ENCODE data around the gene STAG3.
"Not testable (repeated sequence)": the region's sequence is repeated elsewhere in the genome, so short reads cannot be mapped to it uniquely, and the experiment has no call there.

STAG3 gene

GRCh38 chr7:100246121-100246864 lies 68.6 kb downstream of the STAG3 start:
- DNase-seq (ENCODE audit: low spot score); FAIRE-seq: not testable (repeated sequence)

DNA sequence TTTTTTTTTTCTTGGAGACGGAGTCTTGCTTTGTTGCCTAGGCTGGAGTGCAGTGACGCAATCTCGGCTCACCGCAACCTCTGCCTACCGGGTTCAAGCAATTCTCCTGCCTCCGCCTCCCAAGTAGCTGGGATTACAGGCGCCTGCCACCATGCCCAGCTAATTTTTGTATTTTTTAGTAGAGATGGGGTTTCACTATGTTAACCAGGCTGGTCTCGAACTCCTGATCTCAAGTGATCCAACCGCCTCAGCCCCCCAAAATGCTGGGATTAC lies 69.1 kb downstream of the STAG3 start:
- not testable (repeated sequence) for FAIRE-seq; DNase-seq (ENCODE audit: low spot score)

DNA sequence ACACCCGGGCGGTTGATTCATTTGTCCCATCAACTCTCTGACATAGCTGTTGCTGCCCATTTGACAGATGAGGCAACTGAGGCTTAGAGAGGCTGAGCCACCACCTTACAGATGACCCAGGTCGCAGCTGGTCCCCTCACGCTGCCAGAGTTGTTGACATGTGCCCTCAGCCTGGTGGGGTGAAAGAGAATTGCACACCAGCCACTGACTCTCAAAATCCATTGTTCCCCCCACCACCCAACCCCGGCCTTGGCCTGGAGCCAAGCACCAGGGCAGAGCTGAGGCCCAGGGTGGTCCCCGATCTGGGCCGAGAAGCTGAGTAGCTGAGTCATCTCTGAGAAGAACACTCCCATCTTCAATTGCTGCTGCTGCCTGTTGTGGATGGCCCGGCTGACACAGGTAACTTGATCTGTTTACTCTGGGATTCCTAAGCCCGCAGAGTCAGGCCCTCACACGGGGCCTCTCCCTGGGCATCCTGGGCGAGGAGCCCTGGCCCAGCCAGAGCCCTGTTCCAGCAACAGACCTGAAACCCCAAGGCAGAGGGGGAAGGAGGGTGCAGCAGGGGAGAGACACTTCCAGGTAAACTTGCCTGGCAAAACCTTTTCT lies 69.5 kb downstream of the STAG3 start:
- DNase-seq (ENCODE audit: low spot score) (peak; percentile 70), FAIRE-seq (peak; percentile 24)

DNA sequence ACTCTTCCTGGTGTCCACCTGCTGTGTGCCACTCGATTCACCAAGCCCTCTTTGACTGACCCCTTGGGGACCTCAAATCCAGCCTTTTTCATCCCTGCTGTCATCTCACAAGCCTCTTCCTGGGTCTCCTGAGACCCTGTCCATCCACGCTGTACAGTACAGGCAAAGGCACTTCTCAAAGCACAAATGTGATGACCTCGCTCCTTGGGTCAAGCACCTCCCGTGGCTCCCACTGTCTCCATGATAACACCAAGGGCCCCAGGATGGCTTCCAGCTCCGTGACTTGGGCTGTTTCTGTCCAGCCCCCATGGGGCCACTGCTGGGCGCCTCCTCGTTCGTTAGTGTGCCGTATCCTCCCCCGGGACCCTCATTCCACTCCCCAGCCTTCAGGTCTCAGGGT lies 70.8 kb downstream of the STAG3 start:
- FAIRE-seq: no peak
- DNase-seq (ENCODE audit: low spot score): no peak

GRCh38 chr7:100257017-100257416 lies 79.3 kb downstream of the STAG3 start:
- DNase-seq (ENCODE audit: low spot score): no peak
- FAIRE-seq: no peak

DNA sequence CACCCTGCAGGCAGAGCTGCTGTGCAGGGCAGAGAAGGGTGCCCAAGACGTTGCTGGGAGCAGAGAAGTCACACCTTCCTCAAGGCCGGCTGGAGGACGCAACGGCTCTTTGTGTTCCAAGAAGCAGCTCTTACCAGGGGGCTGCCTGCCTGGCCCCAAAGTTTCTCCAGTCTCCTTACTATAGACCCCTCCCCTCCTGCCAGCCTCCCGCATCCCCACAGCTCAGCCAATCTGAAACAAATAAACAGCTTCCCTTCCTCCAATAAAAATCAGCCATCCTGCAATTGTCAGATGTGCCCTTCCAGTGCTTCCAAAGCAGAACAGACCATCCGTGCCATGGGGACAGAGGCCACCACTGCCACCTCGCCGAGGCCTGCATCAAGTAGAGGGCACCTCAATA lies 82.3 kb downstream of the STAG3 start:
- not testable (repeated sequence) for FAIRE-seq

GRCh38 chr7:100262896-100263295 lies 85.2 kb downstream of the STAG3 start:
- FAIRE-seq; DNase-seq (ENCODE audit: low spot score): not testable (repeated sequence)

More for the DNA sequence above, 82.3 kb downstream of the STAG3 start:
- not testable (repeated sequence) for DNase-seq (ENCODE audit: low spot score)

All from RCC 7860 (cell line).